Psoas muscle (tissue), 8 donors: ENCODE data around the gene HSPE1. TPM values are rescaled to one million over a fixed set of nuclear protein-coding genes. Genes with fewer than 3 reads are reported as not detected.
"Not testable (repeated sequence)": the region's sequence is repeated elsewhere in the genome, so short reads cannot be mapped to it uniquely, and the experiment has no call there.

Experiments used
- ATAC-seq, 4 donors: fragments of 200-7000 bp; cut with Tn5 transposase; one replicate each; pipeline ENCODE4 v1.9.1; 2020; ENCODE audit warnings: moderate library complexity in 3 of 4, mild to moderate bottlenecking in 2 of 4
- DNase-seq, 2 donors: peaks; one replicate each; pipeline ENCODE4 v3.0.0-alpha.2; 2020
- H3K27ac ChIP-seq: fragments of 200-600 bp; one replicate; pipeline ENCODE4 v1.8.0; 2022
- H3K27me3 ChIP-seq, 3 donors: fragments of 200-600 bp in 1 of 3; one replicate each; pipeline versions ENCODE4 v1.6.1 to v1.8.0; 2013 to 2022; ENCODE audit warnings: low read length in 2 of 3, mild to moderate bottlenecking in 2 of 3, moderate library complexity in 1 of 3; ENCODE audit not compliant: insufficient read depth in 3 of 3
- H3K36me3 ChIP-seq, 2 donors: fragments of 200-600 bp in 1 of 2; one replicate each; pipeline versions ENCODE4 v1.6.1 to v1.8.0; 2013 to 2022; ENCODE audit warnings: low read depth in 1 of 2, mild to moderate bottlenecking in 1 of 2, moderate library complexity in 1 of 2; ENCODE audit not compliant: insufficient read depth in 1 of 2
- H3K4me1 ChIP-seq: fragments of 200-600 bp; one replicate; pipeline ENCODE4 v1.8.0; 2022
- H3K4me3 ChIP-seq: fragments of 200-600 bp; one replicate; pipeline ENCODE4 v1.8.0; 2022; ENCODE audit warnings: mild to moderate bottlenecking
- H3K9me3 ChIP-seq: fragments of 200-600 bp; one replicate; pipeline ENCODE4 v1.8.0; 2022
- CTCF ChIP-seq: fragments of 200-600 bp; IDR thresholded peaks from one replicate; pipeline ENCODE4 v1.8.0; 2022; ENCODE audit warnings: antibody characterized with exemption
- WGBS, 3 donors: extraction: QIAGEN DNeasy Blood & Tissue Kit; methylation state at CpG; one replicate each; pipeline versions ENCODE4 v1.1.6 to v1.1.7; 2013; 5-methylcytosine and 5-hydroxymethylcytosine counted together
- intact Hi-C, 2 donors: fragments of 100-400 bp; cut with DNase I; formaldehyde crosslinking; loops; one replicate each; pipeline versions ENCODE4 v1.11.0 to v1.14.2; 2022
- long read RNA-seq, 2 donors: library from polyadenylated mRNA; unstranded; transcript quantifications; one replicate each; pipeline ENCODE4 v2.0.0, GENCODE V29; 2021
- polyA plus RNA-seq, 3 donors: library from polyadenylated mRNA; stranded (reverse); fragments of 200-250 nt; gene quantifications; one replicate each; pipeline ENCODE4 v1.2.3, GENCODE V29; 2013
- total RNA-seq, 4 donors: library from RNA; stranded (reverse); fragmentation: NEBNext Ultra II Directional in 2 of 4; extraction: Animal tissue kit (Norgen Biotek cat#: 25700) in 2 of 4; gene quantifications; one replicate each; pipeline versions ENCODE4 v1.2.1 to v1.2.4, GENCODE V29; 2021 to 2023
- donor health status: healthy with polysubstance abuse.
- donor health status: DM: no; HTN: no; CAD: no; lungs with moderate emphysema.
- donor health status: Bipolar disorder and iron deficiency.
- donor health status: healthy.
- donor health status: DM: yes; HTN: yes; CAD: no.
- donor health status: DM: no; HTN: no; CAD: no.
- donor health status: DM: no; HTN: no; CAD: no.
- donor health status: DM: yes; HTN: yes; CAD: no.

HSPE1 gene
- total RNA-seq (100 to 1,000 TPM in 3 of 4 donors, 10 to 100 TPM in 1; 87.4 to 120 (median 112) TPM), polyA plus RNA-seq (100 to 1,000 TPM; 155 to 304 (median 197) TPM)
- long read RNA-seq, donor 1, transcript HSPE1-201 (4 exons, 950 nt), result major isoform, 123 of 141 reads
- long read RNA-seq, donor 1, partial matches to known transcripts, result 16 of 141 reads
- long read RNA-seq, donor 1, other reads (novel, unspliced or antisense), result 1 of 141 reads
- long read RNA-seq, donor 2, transcript HSPE1-201 (4 exons, 950 nt), result major isoform, 154 of 161 reads
- long read RNA-seq, donor 2, partial matches to known transcripts, result 5 of 161 reads
- long read RNA-seq, donor 2, other reads (novel, unspliced or antisense), result 0 of 161 reads

- Histone ChIP-seq H3K27me3 (no peaks in the 10 kb centered on the region), H3K36me3 (peaks cover 11 to 74% of the 10 kb centered on the region in 2 donors), H3K27ac (peak within 1 kb of the TSS; percentile 97), H3K4me3 (peak within 1 kb of the TSS; percentile 89), H3K4me1 (peaks cover 54% of the 10 kb centered on the region), H3K9me3 (no peaks in the 10 kb centered on the region)
- intact Hi-C loops, result loop anchor here in 1 of 2 donors (1.0 to 10.0 kb wide), 4 partner anchors 15 to 275 kb away; partner anchors contain the start of gene SF3B1
- no peak for TF ChIP-seq CTCF
- WGBS, 3 donors, result 0% methylated on average over 77 to 104 of the region's 104 CpGs
- ATAC-seq (peak; percentile 91 to 96 (median 94)), DNase-seq (peak; percentile 98)
Measured at GRCh38 chr2:197499594-197500502, at the start of gene HSPE1, which contains the start of gene HSPD1. HSPE1 (plus strand) TSS chr2:197500379; CDS start chr2:197500437, 58 bp downstream. HSPD1 (minus strand) TSS chr2:197499840; CDS start chr2:197498848, 992 bp downstream.

GRCh38 chr2:197450465-197450864 is 49.7 kb upstream of the HSPE1 start:
- no peak for ATAC-seq
- H3K9me3 ChIP-seq, result no peaks in the 10 kb centered on the region
- no peak overlapping the region for H3K27ac ChIP-seq
- no peak overlapping the region for H3K4me3 ChIP-seq
- no peak for TF ChIP-seq CTCF
- peaks cover 14% of the 10 kb centered on the region for H3K4me1 ChIP-seq
- 86 to 92% (median 90%) methylated on average over 22 to 25 of the region's 25 CpGs for WGBS, 3 donors
- intact Hi-C loops, result no loop called here
- no peaks in the 10 kb centered on the region for H3K27me3 ChIP-seq
- DNase-seq, result no peak
- no peaks in the 10 kb centered on the region for H3K36me3 ChIP-seq

- 79 to 84% (median 79%) methylated on average over 6 of the region's 6 CpGs for WGBS, 3 donors
- H3K36me3 ChIP-seq, ATAC-seq, intact Hi-C loops, H3K27ac ChIP-seq, H3K27me3 ChIP-seq, H3K9me3 ChIP-seq, H3K4me3 ChIP-seq, DNase-seq: not testable (repeated sequence)
- H3K4me1 ChIP-seq, result peaks cover 14% of the 10 kb centered on the region
Measured at GRCh38 chr2:197450935-197451358, 49.2 kb upstream of the HSPE1 start.

- intact Hi-C loops, result loop anchor here (1.0 to 2.0 kb wide), 2 partner anchors 17 to 18 kb away; partner anchors contain the start of gene SF3B1 (in 2 of the 2)
- WGBS, 3 donors, result 1 to 3% (median 2%) methylated on average over 11 of the region's 11 CpGs
- H3K27me3 ChIP-seq, result no peaks in the 10 kb centered on the region
- H3K4me3 ChIP-seq, result peak overlapping the region; percentile 78
- ATAC-seq (no peak), DNase-seq (no peak)
- no peak for TF ChIP-seq CTCF
- H3K27ac ChIP-seq, result peak overlapping the region; percentile 99
- peaks cover 14% of the 10 kb centered on the region for H3K4me1 ChIP-seq
- no peaks in the 10 kb centered on the region for H3K36me3 ChIP-seq
- H3K9me3 ChIP-seq, result no peaks in the 10 kb centered on the region
Measured at GRCh38 chr2:197452754-197453122, 47.4 kb upstream of the HSPE1 start.
